ENCODE measurements around the gene SELENON.

GRCh38 chr1:25820247-25821111 is 20.5 kb downstream of the SELENON start:
- no peak for TF ChIP-seq CTCF (conservative IDR thresholded peaks at IDR 0.05; ENCODE audit: low read length)
- no peak for TF ChIP-seq EZH2phosphoT487 (IDR thresholded peaks at IDR 0.05; ENCODE audit: borderline replicate concordance, low read depth, low read length)
